Glomerular endothelial cell (primary cell): Measurements from ENCODE around the gene APBA1. TPM values are rescaled to one million over a fixed set of nuclear protein-coding genes. Genes with fewer than 3 reads are reported as not detected.
"Not testable (repeated sequence)": the region's sequence is repeated elsewhere in the genome, so short reads cannot be mapped to it uniquely, and the experiment has no call there.

Experiments used
- DNase-seq: peaks from one replicate; pipeline ENCODE4 v3.0.0-alpha.2; 2011; ENCODE audit warnings: low read depth, low spot score; ENCODE audit errors: extremely low read depth
- total RNA-seq: library from RNA; depleted of rRNA; stranded (reverse); fragments of >200 nt; gene quantifications from 2 replicates; pipeline ENCODE4 v1.2.3, GENCODE V29; 2015

The APBA1 gene
- total RNA-seq, 1 donor from 2014 or later: 15.2 TPM

- no peak for DNase-seq
Measured at GRCh38 chr9:69609156-69609555, 63.0 kb downstream of the APBA1 start.

GRCh38 chr9:69606089-69606488 is 66.1 kb downstream of the APBA1 start:
- no peak for DNase-seq

GRCh38 chr9:69605406-69605805 is 66.8 kb downstream of the APBA1 start:
- DNase-seq: no peak

- no peak for DNase-seq
Measured at GRCh38 chr9:69604568-69605219, 67.5 kb downstream of the APBA1 start.

GRCh38 chr9:69603656-69604055 is 68.5 kb downstream of the APBA1 start:
- no peak for DNase-seq

- no peak for DNase-seq
Measured at GRCh38 chr9:69602773-69603172, 69.4 kb downstream of the APBA1 start.

GRCh38 chr9:69601698-69602097 is 70.5 kb downstream of the APBA1 start:
- peak; percentile 45 for DNase-seq

GRCh38 chr9:69600314-69601047 is 71.7 kb downstream of the APBA1 start:
- no peak for DNase-seq

- no peak for DNase-seq
Measured at GRCh38 chr9:69599232-69599971, 72.8 kb downstream of the APBA1 start.

- not testable (repeated sequence) for DNase-seq
Measured at GRCh38 chr9:69596906-69597305, 75.3 kb downstream of the APBA1 start.

- DNase-seq: no peak
Measured at GRCh38 chr9:69594180-69594579, 78.0 kb downstream of the APBA1 start.

GRCh38 chr9:69593756-69594155 is 78.4 kb downstream of the APBA1 start:
- DNase-seq: no peak

GRCh38 chr9:69593301-69593700 is 78.9 kb downstream of the APBA1 start:
- no peak for DNase-seq

GRCh38 chr9:69590266-69590665 is 81.9 kb downstream of the APBA1 start:
- DNase-seq: no peak

- no peak for DNase-seq
Measured at GRCh38 chr9:69589156-69589555, 83.0 kb downstream of the APBA1 start.

- no peak for DNase-seq
Measured at GRCh38 chr9:69585571-69585970, 86.6 kb downstream of the APBA1 start.

GRCh38 chr9:69584759-69585158 is 87.4 kb downstream of the APBA1 start:
- no peak for DNase-seq

GRCh38 chr9:69583645-69584234 is 88.4 kb downstream of the APBA1 start:
- DNase-seq: no peak

- DNase-seq: no peak
Measured at GRCh38 chr9:69582544-69583297, 89.5 kb downstream of the APBA1 start.

- DNase-seq: no peak
Measured at GRCh38 chr9:69582018-69582417, 90.2 kb downstream of the APBA1 start.
